Upper lobe of right lung (tissue), 1 donor: ENCODE results near the gene HGF. TPM values are rescaled to one million over a fixed set of nuclear protein-coding genes. Genes with fewer than 3 reads are reported as not detected.
"Not testable (repeated sequence)": the region's sequence is repeated elsewhere in the genome, so short reads cannot be mapped to it uniquely, and the experiment has no call there.

Source experiments
- ATAC-seq: fragments of 200-7000 bp; cut with Tn5 transposase; one replicate; pipeline ENCODE4 v1.9.1; 2020; ENCODE audit warnings: mild to moderate bottlenecking, moderate library complexity
- DNase-seq: peaks from one replicate; pipeline ENCODE4 v3.0.0-alpha.2; 2020
- H3K27ac ChIP-seq: fragments of 200-600 bp; one replicate; pipeline ENCODE4 v1.8.0; 2022
- H3K27me3 ChIP-seq: fragments of 200-600 bp; one replicate; pipeline ENCODE4 v1.8.0; 2022; ENCODE audit warnings: mild to moderate bottlenecking
- H3K36me3 ChIP-seq: fragments of 200-600 bp; one replicate; pipeline ENCODE4 v1.8.0; 2022
- H3K4me1 ChIP-seq: fragments of 200-600 bp; one replicate; pipeline ENCODE4 v1.8.0; 2022
- H3K4me3 ChIP-seq: fragments of 200-600 bp; one replicate; pipeline ENCODE4 v1.8.0; 2022; ENCODE audit warnings: mild to moderate bottlenecking
- H3K9me3 ChIP-seq: fragments of 200-600 bp; one replicate; pipeline ENCODE4 v1.8.0; 2022
- CTCF ChIP-seq: fragments of 200-600 bp; IDR thresholded peaks from one replicate; pipeline ENCODE4 v1.8.0; 2022; ENCODE audit warnings: antibody characterized with exemption
- intact Hi-C: fragments of 100-400 bp; cut with DNase I; formaldehyde crosslinking; loops from one replicate; pipeline ENCODE4 v1.11.0; 2022
- total RNA-seq: library from RNA; stranded (reverse); fragmentation: NEBNext Ultra II Directional; extraction: Animal tissue kit (Norgen Biotek cat#: 25700); gene quantifications from one replicate; pipeline ENCODE4 v1.2.1, GENCODE V29; 2021
- donor health status: DM: no; HTN: yes; CAD: no; lungs with severe emphysema.

HGF gene
- total RNA-seq, 1 donor from 2014 or later, result 26.5 TPM

DNA sequence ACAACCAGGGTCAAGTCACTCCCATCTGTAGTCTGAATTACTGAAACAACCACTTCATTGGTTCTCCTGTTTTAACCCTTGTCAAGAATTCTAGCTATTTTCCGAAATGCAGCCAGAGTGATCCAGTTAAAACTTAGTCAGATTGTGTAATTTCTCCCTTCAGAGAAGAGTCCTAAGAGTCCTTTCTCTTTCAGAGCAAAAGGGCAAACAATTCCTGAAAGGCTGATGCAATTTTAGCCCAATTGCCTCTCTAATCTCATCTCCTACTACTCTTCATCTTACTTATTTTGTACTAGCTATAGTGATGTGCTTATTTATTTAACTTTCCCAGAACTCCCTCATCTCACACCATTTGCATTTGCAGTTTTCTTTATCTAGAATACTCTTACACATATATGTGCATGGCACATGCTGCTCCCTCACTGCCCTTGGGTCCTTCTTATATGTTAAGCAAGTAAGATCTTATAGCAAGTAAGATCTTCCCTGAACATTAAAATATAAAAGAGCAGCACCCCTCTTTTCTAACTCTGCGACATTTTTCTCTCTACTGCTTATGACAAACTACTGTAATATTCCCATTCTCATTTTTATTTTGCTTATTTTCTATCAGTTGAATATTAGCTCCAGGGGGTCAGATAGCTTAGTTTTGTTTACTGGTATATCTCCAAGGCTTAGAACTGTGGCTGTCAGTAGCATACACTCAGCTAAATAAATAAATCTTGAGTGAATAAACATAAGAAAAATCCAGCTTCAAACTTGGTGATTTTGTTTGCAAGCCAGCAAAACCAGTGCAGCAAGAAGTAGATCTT lies 44.6 kb downstream of the HGF start:
- no peak overlapping the region for H3K27ac ChIP-seq
- ATAC-seq, result no peak

GRCh38 chr7:81722250-81722649 lies 47.6 kb downstream of the HGF start:
- intact Hi-C loops, H3K27me3 ChIP-seq, H3K4me3 ChIP-seq, H3K36me3 ChIP-seq, DNase-seq, H3K9me3 ChIP-seq, ATAC-seq, H3K27ac ChIP-seq, H3K4me1 ChIP-seq: not testable (repeated sequence)

More for the DNA sequence above, 44.6 kb downstream of the HGF start:
- no peak for DNase-seq
- no peak for TF ChIP-seq CTCF
- no peaks in the 10 kb centered on the region for H3K9me3 ChIP-seq
- no peaks in the 10 kb centered on the region for H3K27me3 ChIP-seq
- H3K4me1 ChIP-seq, result no peaks in the 10 kb centered on the region
- no peak overlapping the region for H3K4me3 ChIP-seq
- no peaks in the 10 kb centered on the region for H3K36me3 ChIP-seq
- intact Hi-C loops, result no loop called here

DNA sequence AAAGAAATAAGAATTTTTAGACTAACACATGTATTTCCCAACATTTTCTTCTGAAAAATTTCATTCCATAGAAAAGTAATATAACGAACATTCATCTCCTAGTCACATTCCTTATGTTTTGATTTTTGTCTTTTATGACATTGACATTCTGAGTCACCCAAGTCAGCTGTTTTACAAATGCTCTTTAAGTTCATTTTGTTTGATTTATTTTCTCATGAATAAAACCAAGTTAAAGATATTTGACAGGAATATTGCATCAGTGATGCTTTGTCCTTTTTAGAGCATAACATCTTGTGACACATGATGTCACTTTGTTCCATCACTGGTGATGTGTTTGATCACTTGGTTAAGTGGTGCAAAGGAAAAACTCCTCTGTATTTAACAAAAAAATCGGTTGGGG lies 48.4 kb downstream of the HGF start:
- Histone ChIP-seq H3K4me1 (no peaks in the 10 kb centered on the region), H3K27ac (no peak overlapping the region), H3K9me3 (no peaks in the 10 kb centered on the region), H3K27me3 (no peaks in the 10 kb centered on the region), H3K36me3 (peaks cover 5% of the 10 kb centered on the region), H3K4me3 (no peak overlapping the region)
- ATAC-seq (no peak), DNase-seq (no peak)
- no peak for TF ChIP-seq CTCF
- intact Hi-C loops, result no loop called here

GRCh38 chr7:81719865-81720264 lies 50.0 kb downstream of the HGF start:
- intact Hi-C loops, result no loop called here
- no peaks in the 10 kb centered on the region for H3K27me3 ChIP-seq

GRCh38 chr7:81715984-81716588 lies 53.8 kb downstream of the HGF start:
- no peaks in the 10 kb centered on the region for H3K4me1 ChIP-seq
- no peak for DNase-seq
- H3K9me3 ChIP-seq, result no peaks in the 10 kb centered on the region
- H3K36me3 ChIP-seq, result peaks cover 5% of the 10 kb centered on the region
- intact Hi-C loops, result no loop called here
- no peak overlapping the region for H3K27ac ChIP-seq
- TF ChIP-seq CTCF, result no peak
- no peaks in the 10 kb centered on the region for H3K27me3 ChIP-seq
- ATAC-seq, result no peak
- no peak overlapping the region for H3K4me3 ChIP-seq

More at GRCh38 chr7:81719865-81720264, 50.0 kb downstream of the HGF start:
- no peak overlapping the region for H3K27ac ChIP-seq
- peaks cover 5% of the 10 kb centered on the region for H3K36me3 ChIP-seq
- TF ChIP-seq CTCF, result no peak
- DNase-seq, result no peak
- no peak for ATAC-seq
- no peak overlapping the region for H3K4me3 ChIP-seq
- H3K9me3 ChIP-seq, result no peaks in the 10 kb centered on the region
- H3K4me1 ChIP-seq, result no peaks in the 10 kb centered on the region

GRCh38 chr7:81714306-81714705 lies 55.5 kb downstream of the HGF start:
- intact Hi-C loops, result no loop called here
- no peak for ATAC-seq

More at GRCh38 chr7:81714306-81714705, 55.5 kb downstream of the HGF start:
- no peaks in the 10 kb centered on the region for H3K9me3 ChIP-seq
- no peaks in the 10 kb centered on the region for H3K27me3 ChIP-seq
- DNase-seq, result no peak
- no peak overlapping the region for H3K4me3 ChIP-seq
- TF ChIP-seq CTCF, result no peak
- no peak overlapping the region for H3K27ac ChIP-seq
- H3K4me1 ChIP-seq, result no peaks in the 10 kb centered on the region
- H3K36me3 ChIP-seq, result peaks cover 5% of the 10 kb centered on the region
